ENCODE measurements around the gene POLR3A.

- TF ChIP-seq CTCF (optimal IDR thresholded peaks at IDR 0.05 in 1 of 3, IDR thresholded peaks at IDR 0.05 in 1 of 3, conservative IDR thresholded peaks at IDR 0.05 in 1 of 3; ENCODE audit: extremely low read depth in 1 of 3, insufficient read depth in 2 of 3, low read length in 3 of 3) (no peak), EZH2 (IDR thresholded peaks at IDR 0.05; ENCODE audit: low read length) (no peak)
These were observed 11.5 kb downstream of the POLR3A start for GRCh38 chr10:78017856-78018255.

Measured in keratinocyte (primary cell).